HG02885 (cell line): ENCODE results near the gene ARHGAP10.
"Not testable (repeated sequence)": the region's sequence is repeated elsewhere in the genome, so short reads cannot be mapped to it uniquely, and the experiment has no call there.

Experiments used
- ATAC-seq: cut with Tn5 transposase; IDR thresholded peaks from one replicate; pipeline ENCODE4 v1.9.1; 2021; ENCODE audit warnings: mild to moderate bottlenecking; ENCODE audit not compliant: unreplicated experiment, poor library complexity

The ARHGAP10 gene

DNA sequence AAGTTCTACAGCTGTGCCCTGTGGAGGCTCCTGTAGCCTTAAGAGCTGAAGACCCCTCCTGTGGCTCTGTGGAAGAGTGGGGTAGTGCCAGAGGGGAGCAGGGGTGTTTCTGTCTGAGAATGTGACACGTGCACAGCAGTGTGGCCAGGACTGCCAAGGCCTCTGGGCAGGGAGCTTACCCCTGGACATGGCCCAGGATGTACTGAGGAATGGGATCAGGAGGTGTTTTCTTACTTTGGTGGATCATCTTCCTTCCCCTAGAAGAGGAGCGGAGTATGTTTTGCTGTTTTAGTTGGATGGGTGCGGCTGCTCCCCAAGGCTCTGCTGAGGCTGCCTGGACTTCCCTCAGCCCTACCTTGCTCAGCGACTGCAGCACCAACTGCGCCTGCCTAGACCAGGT lies 342.6 kb downstream of the ARHGAP10 start:
- no peak for ATAC-seq

- ATAC-seq: no peak
Observed at GRCh38 chr4:148075438-148075837, 343.6 kb downstream of the ARHGAP10 start.

DNA sequence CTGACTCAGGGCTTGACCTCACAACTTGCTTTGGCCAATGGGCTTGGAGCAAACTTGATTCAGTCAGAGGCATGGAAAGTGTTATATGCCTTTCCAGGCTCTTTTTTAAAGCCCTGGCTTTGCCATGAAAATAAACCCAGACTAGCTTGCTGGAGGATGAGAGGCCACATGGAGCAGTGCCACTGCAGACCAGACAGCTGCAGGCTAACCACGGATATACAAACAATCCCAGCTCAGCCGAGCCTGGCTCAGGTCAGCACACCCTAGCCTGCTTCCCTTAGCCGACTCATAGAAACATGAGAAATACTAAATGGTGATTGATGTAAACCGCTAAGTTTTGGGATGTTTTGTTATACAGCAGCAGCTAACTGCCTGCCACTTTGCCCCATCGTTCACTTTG lies 345.1 kb downstream of the ARHGAP10 start:
- no peak for ATAC-seq

- ATAC-seq: no peak
Observed at GRCh38 chr4:148077581-148077980, 345.7 kb downstream of the ARHGAP10 start.

- no peak for ATAC-seq
Observed at GRCh38 chr4:148078061-148078460, 346.2 kb downstream of the ARHGAP10 start.

DNA sequence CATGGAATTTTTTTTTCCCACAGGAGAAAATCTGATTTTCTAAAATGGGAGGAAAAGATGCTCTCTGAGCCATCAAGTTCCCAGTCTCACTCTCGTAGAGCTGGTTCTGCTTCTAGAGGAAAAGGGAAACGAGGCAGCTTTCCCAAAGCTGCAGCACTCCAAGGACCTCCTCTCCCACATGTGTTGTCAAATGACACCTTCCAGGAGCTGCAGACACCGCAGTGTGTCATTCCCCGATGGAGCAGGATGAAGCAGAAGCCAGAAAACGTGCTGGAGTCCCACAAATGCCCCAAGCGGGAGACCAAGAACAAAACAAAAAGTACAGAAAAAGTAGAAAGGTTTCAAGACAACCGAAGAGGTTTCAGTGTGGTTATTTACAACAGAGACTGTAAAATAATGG lies 348.1 kb downstream of the ARHGAP10 start:
- ATAC-seq: no peak

GRCh38 chr4:148081267-148081666 lies 349.4 kb downstream of the ARHGAP10 start:
- no peak for ATAC-seq

GRCh38 chr4:148081745-148082144 lies 349.9 kb downstream of the ARHGAP10 start:
- ATAC-seq: no peak

DNA sequence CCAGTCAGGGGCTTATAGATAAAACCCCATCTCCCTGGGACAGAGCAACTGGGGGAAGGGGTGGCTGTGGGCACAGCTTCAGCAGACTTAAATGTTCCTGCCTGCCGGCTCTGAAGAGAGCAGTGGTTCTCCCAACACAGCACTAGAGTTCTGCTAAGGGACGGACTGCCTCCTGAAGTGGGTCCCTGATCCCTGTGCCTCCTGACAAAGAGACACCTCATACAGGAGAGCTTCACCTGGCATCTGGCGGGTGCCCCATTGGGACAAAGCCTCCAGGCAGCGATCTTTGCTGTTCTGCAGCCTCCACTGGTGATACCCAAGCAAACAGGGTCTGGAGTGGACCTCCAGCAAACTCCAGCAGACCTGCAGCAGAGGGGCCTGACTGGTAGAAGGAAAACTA lies 351.2 kb downstream of the ARHGAP10 start:
- not testable (repeated sequence) for ATAC-seq

DNA sequence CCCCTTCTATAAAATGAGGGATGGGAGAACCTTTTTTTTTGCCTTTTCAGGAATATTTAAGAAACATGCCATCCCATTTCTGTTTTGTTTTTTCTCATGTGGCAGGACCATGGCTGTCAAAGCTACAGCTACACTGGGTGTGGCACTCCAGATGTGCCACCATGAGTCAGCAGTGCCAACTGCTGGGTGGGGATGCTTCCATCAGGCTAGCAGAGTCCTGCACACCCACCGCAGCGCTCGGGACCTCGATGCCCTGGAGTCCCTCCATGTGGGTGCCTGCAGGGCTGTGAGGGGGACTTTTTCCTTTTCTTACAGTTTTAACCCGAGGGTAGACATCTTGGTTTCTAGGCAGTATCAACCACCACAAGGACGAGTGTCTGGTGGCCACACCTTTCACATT lies 357.7 kb downstream of the ARHGAP10 start:
- ATAC-seq: no peak

- ATAC-seq: no peak
Observed at GRCh38 chr4:148090029-148090428, 358.1 kb downstream of the ARHGAP10 start.

DNA sequence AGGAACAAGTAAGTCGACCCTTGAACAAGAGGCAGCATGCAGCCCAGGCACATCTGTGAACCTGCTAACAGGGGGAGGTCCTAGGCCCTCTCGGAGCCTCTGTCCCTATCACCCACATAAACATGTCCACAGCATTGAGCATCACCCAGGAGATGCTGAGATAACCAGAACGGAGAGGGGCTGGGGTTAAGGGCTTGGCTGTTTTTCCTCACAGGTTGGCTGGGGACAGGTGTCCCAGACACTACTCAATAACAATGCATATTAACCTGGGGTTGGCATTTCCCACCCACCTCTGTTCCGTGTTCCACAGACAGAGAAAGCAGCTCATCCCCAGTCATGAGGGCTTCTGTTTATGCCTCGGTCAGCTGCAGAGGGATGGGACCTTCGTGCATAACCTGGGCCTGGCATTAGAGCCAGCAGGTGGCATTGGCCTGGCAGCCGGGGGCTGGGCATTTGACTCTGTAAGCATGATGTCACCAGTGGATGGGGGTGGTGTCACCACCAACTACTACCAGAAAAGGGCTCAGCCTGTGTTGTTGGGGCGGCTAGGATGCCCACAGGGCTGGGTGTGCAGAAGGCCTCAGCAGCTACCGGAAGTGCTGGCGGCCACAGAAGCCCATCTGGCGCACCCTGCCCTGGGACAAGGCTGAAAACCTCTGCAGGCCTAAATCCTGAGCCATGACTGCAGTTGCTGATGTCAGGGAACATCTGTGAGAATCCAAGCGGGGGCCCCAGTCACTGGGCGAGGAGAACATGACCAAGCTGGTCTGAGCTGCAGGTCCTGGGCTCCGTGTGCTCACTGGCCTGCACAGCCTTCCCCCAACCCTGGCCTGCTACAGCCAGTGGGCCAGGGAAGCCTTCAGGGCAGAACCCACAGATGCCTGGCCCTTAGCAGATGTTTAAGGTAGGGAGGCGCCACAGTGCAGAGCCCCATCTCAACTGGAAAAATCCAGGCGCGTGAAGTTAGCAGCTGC lies 358.9 kb downstream of the ARHGAP10 start:
- ATAC-seq: no peak

GRCh38 chr4:148091896-148092295 lies 360.0 kb downstream of the ARHGAP10 start:
- ATAC-seq: no peak

DNA sequence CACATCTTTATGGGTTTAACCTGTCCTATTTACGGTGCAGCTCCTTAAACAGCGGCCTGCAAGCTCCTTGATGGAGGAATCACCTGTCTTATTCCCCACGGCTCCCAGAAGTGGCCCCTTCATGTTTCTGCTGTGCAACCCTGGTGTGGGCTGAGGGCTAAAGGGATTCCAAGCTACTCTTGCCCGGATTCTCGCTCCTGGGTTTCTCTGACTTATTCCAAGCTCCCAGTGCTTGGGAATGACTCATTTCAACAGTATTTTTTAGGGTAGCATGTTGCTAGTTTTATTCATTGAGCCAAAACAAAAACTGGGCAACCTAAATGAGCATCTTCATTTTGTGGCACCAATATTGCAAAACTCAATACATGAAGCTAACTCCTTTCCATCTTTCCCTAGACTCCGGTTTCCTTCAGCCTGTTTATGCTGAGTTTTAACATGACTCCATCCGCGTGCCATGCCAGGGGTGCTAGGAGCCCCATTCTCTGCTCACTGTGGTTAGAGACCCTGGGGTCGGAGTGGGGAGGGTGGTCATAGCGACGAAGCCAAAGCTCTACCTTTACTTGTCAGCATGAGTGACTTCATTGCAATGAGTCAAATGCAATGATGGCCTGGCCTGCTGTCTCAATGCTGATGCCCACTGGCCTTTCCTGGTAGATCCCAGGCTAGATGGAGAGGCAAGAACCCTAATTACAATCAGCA lies 360.6 kb downstream of the ARHGAP10 start:
- ATAC-seq: no peak

- ATAC-seq: no peak
Observed at GRCh38 chr4:148093065-148093464, 361.2 kb downstream of the ARHGAP10 start.

- ATAC-seq: no peak
Observed at GRCh38 chr4:148094149-148094548, 362.3 kb downstream of the ARHGAP10 start.

- no peak for ATAC-seq
Observed at GRCh38 chr4:148095346-148095923, 363.5 kb downstream of the ARHGAP10 start.

- ATAC-seq: no peak
Observed at GRCh38 chr4:148097801-148098200, 365.9 kb downstream of the ARHGAP10 start.

- no peak for ATAC-seq
Observed at GRCh38 chr4:148101235-148101634, 369.3 kb downstream of the ARHGAP10 start.

DNA sequence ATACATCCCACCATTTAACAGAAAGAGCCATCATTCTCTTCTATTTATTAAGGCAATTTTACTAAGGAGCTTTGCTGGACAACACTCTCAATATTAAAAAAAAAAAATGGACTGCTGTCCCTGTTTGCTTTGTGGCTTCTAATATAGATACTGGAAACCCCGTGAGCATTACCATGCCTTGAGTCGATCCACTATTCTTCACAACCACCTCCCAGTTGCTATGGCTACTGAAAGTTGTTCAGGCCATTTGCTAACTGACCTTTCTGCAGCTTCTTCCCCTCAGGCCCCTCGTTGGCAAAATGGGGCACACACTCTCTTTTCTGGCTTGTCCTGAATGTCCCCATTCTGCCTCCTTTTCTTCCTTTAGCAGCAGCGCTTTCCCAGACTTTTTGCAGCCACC lies 369.9 kb downstream of the ARHGAP10 start:
- ATAC-seq: no peak
